HG02885 (cell line): ENCODE data around the gene FAF2.
"Not testable (repeated sequence)": the region's sequence is repeated elsewhere in the genome, so short reads cannot be mapped to it uniquely, and the experiment has no call there.

Experiments used
- ATAC-seq: cut with Tn5 transposase; IDR thresholded peaks from one replicate; pipeline ENCODE4 v1.9.1; 2021; ENCODE audit warnings: mild to moderate bottlenecking; ENCODE audit not compliant: unreplicated experiment, poor library complexity

Gene FAF2

DNA sequence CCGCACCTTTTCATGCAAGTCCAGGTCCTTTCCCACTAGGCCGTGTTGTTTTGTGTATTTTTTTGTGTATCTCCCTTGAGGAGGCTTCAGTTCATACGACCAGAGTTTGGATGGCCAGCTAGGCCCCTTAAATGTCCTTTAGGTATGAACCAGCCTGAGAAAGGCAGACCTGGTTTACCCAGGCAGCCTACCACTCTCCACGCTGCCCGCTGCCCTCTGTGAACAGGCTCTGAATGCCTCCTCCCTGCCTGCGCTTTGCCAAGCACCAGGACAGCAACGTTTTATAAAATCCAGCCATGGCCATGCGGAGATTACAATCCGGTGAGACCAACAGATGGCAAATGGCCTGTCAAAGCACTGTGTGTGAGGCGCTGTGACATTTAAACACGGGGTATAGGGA is 31.2 kb upstream of the FAF2 start:
- no peak for ATAC-seq

DNA sequence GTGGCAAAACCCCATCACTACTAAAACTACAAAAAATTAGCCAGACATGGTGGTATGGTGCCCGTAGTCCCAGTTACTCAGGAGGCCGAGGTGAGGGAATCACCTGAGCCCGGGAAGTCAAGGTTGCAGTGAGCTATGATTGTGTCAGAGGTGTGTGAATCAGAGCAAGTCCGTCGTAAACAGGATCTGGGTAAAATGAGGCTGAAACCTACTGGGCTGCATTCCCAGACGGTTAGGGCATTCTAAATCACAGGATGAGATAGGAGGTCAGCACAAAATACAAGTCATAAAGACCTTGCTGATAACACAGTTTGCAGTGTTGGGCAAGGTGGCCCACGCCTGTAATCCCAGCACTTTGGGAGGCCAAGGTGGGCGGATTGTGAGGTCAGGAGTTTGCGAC is 29.9 kb upstream of the FAF2 start:
- ATAC-seq, result no peak

DNA sequence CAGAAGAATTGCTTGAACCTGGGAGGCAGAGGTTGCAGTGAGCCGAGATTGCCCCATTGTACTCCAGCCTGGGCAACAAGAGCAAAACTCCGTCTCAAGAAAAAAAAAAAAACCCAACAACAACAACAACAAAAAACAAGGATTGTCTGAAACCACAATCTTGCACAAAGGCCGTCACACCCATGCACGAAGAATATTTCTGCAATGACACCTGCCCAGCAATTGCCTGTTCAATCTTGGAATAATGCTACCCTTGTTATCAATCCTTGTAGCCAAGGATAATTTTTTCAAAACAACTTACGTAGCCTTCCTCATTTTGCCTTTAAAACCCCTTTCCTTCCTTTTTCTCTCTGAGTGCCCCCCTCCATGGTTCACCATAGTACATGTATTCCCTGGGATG is 28.1 kb upstream of the FAF2 start:
- ATAC-seq, result no peak

DNA sequence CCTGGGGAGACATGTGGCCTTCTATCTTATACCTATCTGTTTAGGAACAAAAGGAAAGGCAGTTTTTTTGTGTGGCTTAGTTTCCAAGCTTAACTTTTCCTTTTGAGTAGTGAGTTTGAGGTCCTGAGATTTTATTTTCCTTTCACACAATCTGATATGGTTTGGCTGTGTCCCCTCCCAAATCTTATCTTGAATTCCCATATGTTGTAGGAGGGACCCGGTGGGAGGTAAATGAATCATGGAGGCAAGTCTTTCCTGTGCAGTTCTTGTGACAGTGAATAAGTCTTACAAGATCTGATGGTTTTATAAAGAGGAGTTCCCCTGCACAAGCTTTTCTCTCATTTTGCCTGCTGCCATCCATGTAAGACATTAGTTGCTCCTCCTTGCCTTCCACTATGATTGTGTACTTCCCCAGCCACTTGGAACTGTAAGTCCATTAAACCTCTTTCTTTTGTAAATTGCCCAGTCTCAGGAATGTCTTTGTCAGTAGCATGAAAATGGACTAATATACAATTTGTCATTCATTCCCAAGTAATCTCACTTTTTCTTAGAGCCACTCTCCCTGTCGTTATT is 27.1 kb upstream of the FAF2 start:
- no peak for ATAC-seq

DNA sequence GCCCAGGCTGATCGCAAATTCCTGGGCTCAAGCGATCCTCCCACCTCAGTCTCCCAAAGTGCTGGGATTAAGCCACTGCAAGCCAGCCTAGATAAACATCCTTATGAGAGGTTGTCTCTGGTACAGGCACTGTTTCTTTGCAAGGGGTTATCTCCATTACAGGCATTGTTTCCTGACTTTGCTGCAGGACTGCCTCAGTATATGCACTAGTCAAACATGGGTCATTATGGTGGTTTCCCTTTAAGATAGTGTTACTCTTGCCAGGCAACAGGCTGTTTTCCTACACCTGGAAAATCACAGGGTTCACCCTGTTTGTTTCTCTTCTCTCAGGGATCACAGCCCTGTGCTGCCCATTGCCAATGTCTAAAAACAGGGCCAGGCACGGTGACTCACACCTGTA is 24.0 kb upstream of the FAF2 start:
- ATAC-seq, result no peak

DNA sequence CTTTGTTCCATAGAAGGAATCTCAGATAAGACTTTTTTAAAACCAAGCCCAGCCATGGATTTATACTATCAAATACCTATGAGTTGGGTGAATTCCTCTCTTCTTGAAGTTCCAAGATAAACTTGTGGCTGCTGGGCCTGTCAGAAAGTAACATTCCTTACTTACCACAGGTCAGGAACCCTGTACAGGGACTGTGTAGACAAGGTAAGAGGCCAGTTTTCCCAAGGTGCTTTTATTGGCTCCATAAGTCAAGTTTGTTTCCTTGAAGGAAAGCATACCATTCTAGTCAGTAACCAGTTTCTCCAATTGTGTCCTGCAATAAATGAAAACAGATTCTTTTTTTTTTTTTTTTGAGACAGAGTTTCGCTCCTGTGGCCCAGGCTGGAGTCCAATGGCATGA is 23.0 kb upstream of the FAF2 start:
- no peak for ATAC-seq

DNA sequence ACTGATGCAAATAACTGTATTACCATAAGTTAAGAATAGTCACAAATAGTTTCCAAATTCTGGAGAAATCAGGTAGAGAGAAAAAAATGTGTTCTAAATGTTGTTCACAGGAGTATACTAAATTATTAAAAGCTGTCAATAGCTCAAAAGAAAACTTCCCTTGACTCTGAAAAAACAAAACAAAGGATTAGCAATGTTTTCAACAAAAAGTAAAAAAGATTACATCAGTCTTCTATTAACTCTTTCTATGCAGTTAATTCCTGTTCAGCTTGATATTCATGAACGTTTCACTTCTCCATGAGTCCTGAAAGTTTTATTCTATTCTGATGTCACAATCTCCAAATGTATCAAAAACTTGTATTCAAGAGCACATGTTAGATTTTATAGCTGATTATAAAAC is 22.4 kb upstream of the FAF2 start:
- ATAC-seq, result no peak

DNA sequence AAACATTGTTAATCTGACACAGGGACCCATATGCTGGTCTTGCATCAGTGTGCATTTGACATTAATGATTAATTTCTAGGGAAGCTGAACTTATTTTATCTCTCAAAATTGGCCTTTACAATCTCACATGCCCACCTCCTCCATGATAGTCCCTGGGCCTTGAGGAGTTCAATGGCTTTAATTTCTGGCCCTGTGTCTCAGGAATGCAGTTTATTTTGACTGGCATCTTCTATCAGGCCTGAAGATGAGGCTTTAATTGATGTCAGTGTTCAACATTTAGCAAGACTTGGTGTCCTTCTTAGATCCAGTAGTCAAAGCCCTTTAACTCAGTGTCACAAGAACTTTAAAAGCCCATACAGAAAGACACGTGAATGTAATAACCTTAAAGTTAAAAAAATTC is 21.3 kb upstream of the FAF2 start:
- no peak for ATAC-seq

DNA sequence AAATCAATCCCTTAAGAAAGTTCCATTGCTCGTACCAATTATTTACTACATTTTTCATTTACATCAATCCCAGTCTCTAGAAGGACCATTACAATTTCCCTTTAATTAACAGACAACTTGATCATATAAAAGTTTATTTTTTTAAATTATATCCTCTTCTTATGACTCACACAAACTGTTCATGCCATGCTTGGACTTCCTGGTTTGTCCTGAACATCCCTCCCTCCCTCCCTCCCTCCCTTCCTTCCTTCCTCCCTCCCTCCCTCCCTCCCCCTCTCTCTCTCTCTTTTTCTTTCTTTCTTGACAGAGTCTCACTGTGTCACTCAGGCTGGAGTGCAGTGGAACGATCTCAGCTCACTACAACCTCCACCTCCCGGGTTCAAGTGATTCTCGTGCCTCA is 20.2 kb upstream of the FAF2 start:
- ATAC-seq, result no peak

DNA sequence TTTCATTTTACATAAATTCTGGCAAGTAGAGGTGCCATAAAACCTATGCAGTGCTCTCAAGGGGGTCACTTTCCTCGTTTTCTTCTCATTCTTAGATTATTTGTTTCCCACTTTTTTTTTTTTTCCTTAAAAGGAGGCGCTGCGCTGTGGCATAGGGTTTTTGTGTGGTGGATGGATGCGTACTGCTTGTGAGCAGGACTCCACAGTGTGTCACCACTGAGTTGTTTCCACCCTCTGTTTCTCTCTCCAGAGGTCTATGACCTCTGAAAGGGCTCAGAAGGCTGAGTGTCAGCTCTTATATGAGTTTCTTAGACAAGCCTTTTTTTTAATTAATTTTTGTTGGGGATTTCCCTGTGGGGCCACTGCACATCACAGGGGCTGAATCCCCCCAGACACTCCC is 18.2 kb upstream of the FAF2 start:
- ATAC-seq, result no peak

DNA sequence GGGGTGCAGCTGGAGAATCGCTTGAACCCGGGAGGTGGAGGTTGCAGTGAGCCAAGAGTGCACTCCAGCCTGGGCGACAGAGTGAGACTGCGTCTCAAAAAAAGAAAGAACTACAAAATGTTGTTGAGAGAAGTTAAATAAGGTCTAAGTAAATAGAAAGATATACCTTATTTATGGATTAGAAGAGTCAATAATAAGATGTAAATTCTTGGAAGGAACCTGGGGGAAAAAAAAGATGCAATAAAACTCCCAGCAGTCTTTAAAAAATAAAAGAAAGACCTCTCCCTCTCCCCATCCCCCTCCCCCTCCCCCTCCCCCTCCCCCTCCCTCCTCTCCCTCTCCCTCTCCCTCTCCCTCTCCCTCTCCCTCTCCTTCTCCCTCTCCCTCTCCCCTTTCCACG is 15.5 kb upstream of the FAF2 start:
- ATAC-seq, result no peak

DNA sequence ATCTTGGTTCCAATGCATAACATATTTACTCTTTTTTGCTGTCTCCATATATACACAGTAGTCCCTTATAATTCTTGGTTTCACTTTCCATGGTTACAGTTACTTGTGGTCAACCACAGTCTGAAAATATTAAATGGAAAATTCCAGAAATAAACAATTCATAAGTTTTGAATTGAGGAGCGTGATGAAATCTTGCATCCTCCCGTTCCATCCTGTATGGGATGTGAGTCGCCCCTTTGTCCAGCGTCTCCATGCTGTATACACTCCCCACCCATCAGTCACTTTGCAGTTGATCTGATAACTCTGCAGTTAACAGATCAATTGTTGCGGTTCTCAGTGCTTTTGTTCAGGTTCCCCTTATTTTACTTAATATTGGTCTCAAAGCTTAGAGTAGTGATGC is 11.5 kb upstream of the FAF2 start:
- no peak for ATAC-seq

DNA sequence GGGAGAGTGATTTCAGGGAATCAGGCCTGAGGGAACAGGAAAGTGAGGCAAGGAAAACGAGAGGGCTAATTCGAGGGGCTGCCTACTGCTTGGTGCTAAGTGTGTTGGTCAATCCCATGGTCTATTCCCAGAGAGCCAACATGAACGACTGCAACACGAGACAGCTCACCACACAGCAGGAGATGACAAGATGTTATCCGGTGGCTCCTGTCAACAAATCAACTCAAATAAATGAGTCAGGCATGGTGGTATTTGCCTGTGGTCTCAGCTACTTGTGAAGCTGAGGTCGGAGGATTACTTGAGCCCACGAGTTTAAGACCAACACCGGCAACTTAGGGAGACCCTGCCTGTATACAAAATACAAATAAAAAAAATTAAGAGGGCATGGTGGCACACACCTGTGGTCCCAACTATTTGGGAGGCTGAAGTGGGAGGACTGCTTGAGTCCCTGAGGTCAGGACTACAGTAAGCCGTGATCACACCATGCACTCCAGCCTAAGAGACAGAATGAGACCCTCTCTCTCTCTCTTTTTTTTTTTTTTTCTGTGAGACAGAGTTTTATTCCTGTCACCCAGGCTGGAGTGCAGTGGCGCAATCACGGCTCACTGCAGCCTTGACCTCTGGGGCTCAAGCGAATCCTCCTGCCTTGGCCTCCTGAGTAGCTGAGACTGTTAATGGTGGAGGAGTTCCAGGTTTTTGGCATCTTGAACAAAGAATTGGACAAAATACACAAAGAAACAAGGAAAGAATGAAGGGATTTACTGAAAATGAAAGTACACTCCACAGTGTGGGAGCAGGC is 9.0 kb upstream of the FAF2 start:
- no peak for ATAC-seq

DNA sequence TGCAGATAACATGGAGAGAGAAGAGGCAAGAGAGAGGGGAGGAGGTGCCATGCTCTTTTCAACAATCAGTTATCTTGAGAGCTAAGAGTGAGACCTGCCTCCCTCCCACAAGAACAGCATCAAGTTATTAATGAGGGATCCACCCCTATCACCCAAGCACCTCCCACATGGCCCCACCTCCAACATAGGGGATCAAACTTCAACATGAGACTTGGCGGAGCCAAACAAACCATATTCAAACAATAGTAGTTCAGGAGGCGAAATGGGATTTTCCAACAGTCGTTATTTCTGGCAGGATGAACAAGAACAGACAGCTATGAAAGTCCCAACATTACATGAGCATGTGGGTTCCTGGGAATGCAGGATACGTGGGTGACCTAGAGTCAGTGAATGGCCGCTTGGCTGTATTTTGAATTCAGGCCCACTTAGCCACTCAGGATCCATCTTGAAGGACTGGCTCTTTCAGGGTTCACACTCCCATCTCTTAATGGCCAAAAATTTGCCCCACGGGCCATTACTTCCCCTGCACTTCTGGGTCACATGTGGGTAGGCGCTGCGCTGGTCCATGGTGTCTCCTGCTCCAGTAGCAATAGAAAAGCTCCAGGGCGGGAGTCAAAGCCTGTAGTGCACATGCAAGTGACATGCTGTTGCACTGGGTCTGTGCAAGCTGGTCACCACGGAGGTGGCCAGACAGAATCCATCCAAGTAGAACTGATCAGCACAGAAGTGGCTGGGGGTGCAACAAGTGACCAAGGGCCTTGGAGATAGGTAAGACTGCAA is 7.1 kb upstream of the FAF2 start:
- ATAC-seq, result no peak

DNA sequence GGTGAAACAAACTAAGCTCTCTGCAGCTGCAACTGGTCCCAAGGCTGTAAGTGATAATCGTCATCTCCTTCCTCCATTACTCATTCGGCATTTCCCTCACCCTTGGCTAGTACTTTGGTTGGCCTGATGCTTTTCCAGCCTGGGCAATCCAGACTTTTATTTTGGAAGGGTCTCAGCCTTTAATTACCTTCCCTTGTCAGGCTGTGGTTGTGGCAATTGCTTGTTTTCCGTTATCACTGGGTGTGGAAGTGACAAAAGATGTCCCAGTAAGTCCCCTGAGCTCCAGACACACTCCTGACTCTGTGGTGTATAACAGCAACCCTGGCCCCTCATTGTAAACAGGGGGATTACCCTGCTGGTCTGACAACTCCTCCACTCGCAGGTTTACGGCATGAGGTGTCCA is 6.3 kb upstream of the FAF2 start:
- ATAC-seq, result no peak

DNA sequence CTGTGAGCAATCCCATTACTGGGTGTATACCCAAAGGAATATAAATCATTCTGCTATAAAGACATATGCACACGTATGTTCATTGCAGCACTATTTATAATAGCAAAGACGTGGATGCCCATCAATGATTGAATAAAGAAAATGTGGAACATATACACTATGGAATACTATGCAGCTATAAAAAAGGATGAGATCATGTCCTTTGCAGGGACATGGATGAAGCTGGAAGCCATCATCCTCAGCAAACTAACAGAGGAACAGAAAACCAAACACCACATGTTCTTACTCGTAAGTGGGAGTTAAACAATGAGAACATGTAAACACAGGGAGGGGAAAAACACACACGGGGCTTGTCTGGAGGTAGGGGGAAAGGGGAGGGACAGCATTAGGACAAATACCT is 5.3 kb upstream of the FAF2 start:
- ATAC-seq, result not testable (repeated sequence)

DNA sequence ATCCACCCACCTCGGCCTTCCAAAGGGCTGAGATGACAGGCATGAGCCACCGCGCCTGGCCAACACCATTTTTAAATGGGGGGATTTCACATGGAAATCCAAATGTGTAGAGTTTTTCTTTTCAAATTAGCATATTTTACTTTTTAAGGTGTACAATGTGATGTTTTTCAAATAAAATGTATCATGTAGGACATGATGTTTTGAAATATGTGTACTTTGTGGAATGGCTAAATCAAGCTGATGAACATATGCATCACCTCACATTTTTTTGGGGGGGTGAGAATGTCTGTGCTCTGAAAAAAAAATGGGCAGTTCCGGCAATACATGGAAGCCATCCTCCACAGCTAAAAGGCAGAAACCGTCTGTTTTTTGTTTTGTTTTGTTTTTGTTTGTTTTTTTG is 3.4 kb upstream of the FAF2 start:
- ATAC-seq, result no peak

DNA sequence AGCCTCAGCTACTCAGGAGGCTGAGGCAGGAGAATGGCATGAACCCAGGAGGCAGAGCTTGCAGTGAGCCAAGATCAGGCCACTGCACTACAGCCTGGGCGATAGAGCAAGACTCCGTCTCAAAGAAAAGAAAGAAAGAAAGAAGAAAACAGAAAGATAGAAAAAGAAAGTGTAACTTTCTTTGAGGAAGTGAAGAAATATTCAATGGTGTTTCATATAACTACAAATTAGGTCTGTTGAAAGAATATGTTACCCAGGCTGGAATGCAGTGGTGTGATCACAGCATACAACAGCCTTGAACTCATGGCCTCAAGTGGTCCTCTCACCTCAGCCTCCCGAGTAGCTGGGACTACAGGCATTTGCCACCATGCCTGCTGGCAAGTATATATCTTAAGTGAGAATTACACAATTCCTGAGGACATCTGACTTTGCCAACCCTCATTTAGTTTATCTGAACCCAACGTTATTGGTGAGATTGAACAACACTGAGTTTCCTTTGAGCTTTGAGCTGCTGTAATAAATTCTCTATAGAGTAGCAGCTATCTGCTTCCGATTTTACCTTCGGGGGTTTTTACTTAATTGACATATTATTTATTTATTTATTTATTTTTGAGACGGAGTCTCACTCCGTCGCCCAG is 2.0 kb upstream of the FAF2 start:
- no peak for ATAC-seq

DNA sequence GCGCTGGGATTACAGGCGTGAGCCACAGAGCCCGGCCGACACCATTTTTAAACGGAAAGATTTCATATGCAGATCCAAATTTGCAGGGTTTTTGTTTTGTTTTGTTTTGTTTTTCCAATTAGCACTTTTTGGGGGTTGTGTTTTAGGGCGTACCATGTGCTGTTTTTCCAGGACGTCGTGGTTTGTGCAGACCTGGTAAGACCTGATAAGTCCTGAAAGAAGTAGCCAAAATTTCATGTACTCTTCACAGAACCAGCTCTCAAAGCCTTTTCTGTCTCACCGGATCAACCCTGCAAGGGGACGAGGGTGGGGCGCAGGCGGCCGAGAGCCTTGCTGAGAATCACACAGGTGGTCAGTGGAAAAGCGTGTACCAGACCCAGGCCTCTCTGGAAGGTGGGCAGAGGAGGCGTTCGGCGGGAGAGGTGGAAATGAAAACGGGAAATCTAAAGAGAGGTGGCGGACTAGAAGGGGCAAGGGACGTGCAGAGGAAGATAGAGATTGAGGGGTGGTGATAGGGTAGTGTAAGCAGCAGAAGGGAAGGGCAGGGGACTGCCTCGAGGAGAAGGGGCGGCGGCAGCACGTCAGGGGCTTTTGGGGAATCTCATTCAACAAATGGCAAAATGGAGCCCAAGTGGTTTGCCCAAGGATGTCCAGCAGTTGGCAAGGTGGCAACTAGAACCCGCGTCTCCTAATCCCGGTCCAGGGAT is 1.1 kb upstream of the FAF2 start:
- ATAC-seq, result no peak

DNA sequence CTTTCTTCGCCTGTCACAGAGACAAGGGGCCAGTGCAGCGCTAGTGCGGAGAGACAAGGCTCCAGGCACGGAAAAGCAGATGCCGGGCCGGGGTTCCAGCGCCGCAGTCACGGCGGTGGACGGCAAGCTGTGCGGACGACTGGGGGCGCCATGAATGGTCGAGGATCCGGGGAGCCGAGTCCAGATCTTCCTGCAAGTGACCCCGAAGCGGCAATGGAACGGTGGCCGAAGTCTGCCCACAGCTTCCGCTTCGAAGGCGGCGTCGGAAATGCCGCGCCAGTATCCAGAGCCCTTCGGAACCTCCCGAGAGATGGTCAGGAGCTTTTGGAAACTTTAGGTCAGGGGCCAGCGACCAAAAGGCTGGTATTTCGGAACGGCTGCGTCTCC is 601 bp upstream of the FAF2 start:
- peak; percentile 32 for ATAC-seq

DNA sequence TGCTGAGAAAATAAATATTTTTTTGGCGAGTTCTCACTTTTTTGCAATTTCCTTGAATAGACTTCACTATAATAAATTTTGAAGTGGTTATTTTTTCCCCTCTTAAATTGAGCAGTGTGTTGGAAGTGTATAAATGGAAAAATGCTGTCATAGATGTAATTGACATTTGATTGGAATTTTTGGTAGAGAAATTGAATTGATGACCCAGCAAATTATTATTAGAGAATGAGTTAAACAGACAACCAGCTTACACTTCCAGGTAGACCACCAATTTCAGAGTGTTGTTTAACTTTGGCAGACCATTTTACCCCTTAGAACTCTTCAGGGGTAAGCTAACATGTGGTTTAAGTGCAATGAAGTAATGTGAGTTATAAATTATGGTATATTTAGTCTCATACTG is 1.9 kb downstream of the FAF2 start:
- no peak for ATAC-seq
